GM18858 (cell line): Measurements from ENCODE around the gene TTYH1.
"Not testable (repeated sequence)": the region's sequence is repeated elsewhere in the genome, so short reads cannot be mapped to it uniquely, and the experiment has no call there.

Experiments
- ATAC-seq: cut with Tn5 transposase; IDR thresholded peaks from one replicate; pipeline ENCODE4 v1.9.1; 2021; ENCODE audit not compliant: unreplicated experiment

The TTYH1 gene

GRCh38 chr19:54458648-54459281, 43.5 kb downstream of the TTYH1 start:
- no peak for ATAC-seq

- no peak for ATAC-seq
These were observed 44.3 kb downstream of the TTYH1 start for GRCh38 chr19:54459282-54460229.

- no peak for ATAC-seq
These were observed 45.2 kb downstream of the TTYH1 start for GRCh38 chr19:54460230-54461005.

- ATAC-seq = no peak
These were observed 45.9 kb downstream of the TTYH1 start for GRCh38 chr19:54461210-54461609.

GRCh38 chr19:54461613-54462012, 46.3 kb downstream of the TTYH1 start:
- no peak for ATAC-seq

- no peak for ATAC-seq
These were observed 46.9 kb downstream of the TTYH1 start for GRCh38 chr19:54462047-54462654.

- ATAC-seq = no peak
These were observed 47.6 kb downstream of the TTYH1 start for GRCh38 chr19:54462655-54463530.

- ATAC-seq = peak; percentile 35
These were observed 48.3 kb downstream of the TTYH1 start, which contains the start of gene LENG9 for GRCh38 chr19:54463531-54464043. Gene LENG9 (minus strand): TSS chr19:54463778. CDS start chr19:54463526, 252 bp downstream.

- peak; percentile 31 for ATAC-seq
These were observed 48.9 kb downstream of the TTYH1 start for GRCh38 chr19:54464044-54464629.

GRCh38 chr19:54464630-54465425, 49.6 kb downstream of the TTYH1 start:
- ATAC-seq = peak; percentile 34

GRCh38 chr19:54465426-54466109, 50.3 kb downstream of the TTYH1 start:
- ATAC-seq = no peak

- not testable (repeated sequence) for ATAC-seq
These were observed 50.8 kb downstream of the TTYH1 start for GRCh38 chr19:54466110-54466480.

GRCh38 chr19:54469496-54469934, 54.3 kb downstream of the TTYH1 start:
- ATAC-seq = no peak

GRCh38 chr19:54470276-54470887, 55.1 kb downstream of the TTYH1 start:
- ATAC-seq = no peak

- ATAC-seq = no peak
These were observed 55.9 kb downstream of the TTYH1 start for GRCh38 chr19:54470991-54471782.

GRCh38 chr19:54473071-54473891, 58.0 kb downstream of the TTYH1 start, which contains the start of gene CDC42EP5:
Gene CDC42EP5 (minus strand): TSS chr19:54473296. CDS start chr19:54465547, 7,749 bp downstream.
- no peak for ATAC-seq
